Measurements from ENCODE around the gene SDHAF3.

The SDHAF3 gene

GRCh38 chr7:97224316-97224715, 106.8 kb downstream of the SDHAF3 start:
- no peak for DNase-seq

GRCh38 chr7:97226541-97226940, 109.0 kb downstream of the SDHAF3 start:
- no peak for DNase-seq
